ENCODE data around the gene SLC6A6.

DNA sequence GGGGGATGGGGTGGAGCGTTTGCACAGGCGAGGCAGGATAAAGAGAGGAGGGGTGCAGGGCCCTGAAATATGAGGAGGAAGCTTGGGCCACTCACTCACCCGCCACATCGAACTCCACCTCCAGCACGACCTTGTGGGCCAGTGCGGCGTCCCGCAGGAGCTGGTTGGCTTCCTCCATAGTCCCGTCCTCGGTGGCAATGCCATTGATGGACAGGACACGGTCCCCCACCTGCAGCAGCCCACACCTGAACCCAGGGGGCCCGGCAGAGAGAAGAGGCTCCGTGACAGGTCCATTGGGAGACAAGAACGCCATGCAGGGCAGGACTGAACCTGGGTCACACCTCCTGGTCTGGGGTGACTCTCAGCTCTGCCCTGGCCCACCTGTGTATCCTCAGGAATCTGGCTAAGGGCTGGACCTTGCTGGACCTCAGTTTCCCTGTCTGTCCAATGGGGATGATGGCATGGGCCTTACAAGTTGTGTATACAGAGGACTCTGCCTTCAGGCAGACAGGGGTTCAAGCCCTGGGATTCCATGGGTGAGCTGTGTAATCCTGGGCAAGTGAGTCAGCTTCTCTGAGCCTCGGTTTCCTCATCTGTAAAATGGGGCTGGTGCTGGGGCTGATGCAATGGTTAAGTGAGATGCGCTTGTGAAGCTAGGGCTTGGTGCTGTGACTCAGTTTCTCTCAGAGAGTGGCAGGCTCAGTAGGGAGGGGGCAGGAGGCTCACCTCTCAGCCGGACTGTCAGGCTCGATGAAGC, 111.3 kb downstream of the SLC6A6 start:
- TF ChIP-seq EZH2 (IDR thresholded peaks at IDR 0.05; ENCODE audit: low read length) = no peak
- TF ChIP-seq, protein P1, sequence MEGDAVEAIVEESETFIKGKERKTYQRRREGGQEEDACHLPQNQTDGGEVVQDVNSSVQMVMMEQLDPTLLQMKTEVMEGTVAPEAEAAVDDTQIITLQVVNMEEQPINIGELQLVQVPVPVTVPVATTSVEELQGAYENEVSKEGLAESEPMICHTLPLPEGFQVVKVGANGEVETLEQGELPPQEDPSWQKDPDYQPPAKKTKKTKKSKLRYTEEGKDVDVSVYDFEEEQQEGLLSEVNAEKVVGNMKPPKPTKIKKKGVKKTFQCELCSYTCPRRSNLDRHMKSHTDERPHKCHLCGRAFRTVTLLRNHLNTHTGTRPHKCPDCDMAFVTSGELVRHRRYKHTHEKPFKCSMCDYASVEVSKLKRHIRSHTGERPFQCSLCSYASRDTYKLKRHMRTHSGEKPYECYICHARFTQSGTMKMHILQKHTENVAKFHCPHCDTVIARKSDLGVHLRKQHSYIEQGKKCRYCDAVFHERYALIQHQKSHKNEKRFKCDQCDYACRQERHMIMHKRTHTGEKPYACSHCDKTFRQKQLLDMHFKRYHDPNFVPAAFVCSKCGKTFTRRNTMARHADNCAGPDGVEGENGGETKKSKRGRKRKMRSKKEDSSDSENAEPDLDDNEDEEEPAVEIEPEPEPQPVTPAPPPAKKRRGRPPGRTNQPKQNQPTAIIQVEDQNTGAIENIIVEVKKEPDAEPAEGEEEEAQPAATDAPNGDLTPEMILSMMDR (optimal IDR thresholded peaks at IDR 0.05 in 1 of 3, IDR thresholded peaks at IDR 0.05 in 1 of 3, conservative IDR thresholded peaks at IDR 0.05 in 1 of 3; ENCODE audit: extremely low read depth in 1 of 3, insufficient read depth in 2 of 3, low read length in 3 of 3) = no peak
